ENCODE measurements around the gene F8. TPM values are rescaled to one million over a fixed set of nuclear protein-coding genes. Genes with fewer than 3 reads are reported as not detected.

The F8 gene
- total RNA-seq, 4 donors from 2014 or later: 21.1 to 56.3 (median 36.5) TPM

DNA sequence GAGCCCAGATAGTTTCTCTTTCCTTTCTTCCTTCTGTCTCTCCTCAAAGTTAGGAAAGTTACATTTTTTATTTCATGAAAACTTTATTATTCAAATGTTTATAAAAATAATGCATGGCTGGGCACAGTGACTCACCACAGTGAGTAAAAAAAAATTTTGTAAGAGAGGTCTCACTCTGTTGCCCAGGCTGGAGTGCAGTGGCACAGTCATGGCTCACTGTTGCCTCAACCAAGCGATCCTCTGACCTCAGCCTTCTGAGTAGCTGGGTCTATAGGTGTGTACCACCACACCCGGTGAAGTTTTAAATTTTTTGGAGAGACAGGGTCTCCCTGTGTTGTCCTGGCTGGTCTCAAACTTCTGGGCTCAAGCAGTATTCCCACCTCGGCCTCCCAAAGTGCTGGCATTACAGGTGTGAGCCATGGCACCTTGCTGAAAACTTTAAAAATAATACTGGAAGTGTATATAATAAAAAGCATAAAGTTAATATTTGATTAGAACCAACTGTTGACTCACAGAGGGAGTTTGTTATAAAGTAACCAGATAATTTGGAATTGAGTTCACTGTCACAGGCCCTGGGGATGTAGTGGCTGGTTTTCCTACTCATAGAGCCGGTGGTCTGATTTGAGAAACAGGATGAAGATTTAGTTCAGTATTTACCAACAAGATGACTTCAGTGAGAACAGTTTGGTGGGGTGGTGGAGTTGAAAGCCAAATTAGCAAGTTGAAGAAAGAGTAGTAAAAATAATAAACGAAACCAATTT lies 30.4 kb upstream of the F8 start:
- TF ChIP-seq, protein P1, sequence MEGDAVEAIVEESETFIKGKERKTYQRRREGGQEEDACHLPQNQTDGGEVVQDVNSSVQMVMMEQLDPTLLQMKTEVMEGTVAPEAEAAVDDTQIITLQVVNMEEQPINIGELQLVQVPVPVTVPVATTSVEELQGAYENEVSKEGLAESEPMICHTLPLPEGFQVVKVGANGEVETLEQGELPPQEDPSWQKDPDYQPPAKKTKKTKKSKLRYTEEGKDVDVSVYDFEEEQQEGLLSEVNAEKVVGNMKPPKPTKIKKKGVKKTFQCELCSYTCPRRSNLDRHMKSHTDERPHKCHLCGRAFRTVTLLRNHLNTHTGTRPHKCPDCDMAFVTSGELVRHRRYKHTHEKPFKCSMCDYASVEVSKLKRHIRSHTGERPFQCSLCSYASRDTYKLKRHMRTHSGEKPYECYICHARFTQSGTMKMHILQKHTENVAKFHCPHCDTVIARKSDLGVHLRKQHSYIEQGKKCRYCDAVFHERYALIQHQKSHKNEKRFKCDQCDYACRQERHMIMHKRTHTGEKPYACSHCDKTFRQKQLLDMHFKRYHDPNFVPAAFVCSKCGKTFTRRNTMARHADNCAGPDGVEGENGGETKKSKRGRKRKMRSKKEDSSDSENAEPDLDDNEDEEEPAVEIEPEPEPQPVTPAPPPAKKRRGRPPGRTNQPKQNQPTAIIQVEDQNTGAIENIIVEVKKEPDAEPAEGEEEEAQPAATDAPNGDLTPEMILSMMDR (IDR thresholded peaks at IDR 0.05; ENCODE audit: low read depth): no peak

DNA sequence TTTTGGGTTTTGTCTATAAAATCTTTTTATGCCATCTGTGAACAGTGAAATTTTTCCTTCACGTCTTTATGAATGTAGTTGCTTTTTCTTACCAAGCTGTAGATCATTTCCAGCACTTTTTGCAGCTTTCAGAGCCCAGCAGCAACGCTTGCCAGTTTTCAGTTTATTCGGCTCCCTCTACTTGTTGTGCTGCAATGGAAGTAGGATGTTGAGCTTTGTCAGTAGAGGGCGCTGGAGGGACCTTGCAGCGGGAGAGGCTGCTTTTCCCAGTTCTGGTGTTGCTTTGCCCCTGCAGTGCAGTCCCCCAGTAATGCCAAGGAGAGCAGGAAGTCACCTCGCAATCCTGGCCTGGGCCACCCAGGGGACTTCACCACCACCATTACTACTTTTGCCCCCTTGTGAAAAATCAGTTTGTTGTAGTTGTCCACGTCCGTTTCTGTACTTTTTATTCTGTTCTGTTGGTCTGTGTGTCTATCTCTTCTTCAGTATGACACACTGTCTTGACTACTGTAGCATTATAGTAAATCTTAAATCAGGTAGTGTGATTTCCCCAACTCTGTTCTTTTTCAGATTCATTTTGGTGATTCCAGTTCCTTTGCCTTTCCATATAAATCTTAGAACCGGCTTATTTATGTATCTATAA lies 26.6 kb upstream of the F8 start:
- TF ChIP-seq, protein P1 (IDR thresholded peaks at IDR 0.05; ENCODE audit: low read depth): no peak

DNA sequence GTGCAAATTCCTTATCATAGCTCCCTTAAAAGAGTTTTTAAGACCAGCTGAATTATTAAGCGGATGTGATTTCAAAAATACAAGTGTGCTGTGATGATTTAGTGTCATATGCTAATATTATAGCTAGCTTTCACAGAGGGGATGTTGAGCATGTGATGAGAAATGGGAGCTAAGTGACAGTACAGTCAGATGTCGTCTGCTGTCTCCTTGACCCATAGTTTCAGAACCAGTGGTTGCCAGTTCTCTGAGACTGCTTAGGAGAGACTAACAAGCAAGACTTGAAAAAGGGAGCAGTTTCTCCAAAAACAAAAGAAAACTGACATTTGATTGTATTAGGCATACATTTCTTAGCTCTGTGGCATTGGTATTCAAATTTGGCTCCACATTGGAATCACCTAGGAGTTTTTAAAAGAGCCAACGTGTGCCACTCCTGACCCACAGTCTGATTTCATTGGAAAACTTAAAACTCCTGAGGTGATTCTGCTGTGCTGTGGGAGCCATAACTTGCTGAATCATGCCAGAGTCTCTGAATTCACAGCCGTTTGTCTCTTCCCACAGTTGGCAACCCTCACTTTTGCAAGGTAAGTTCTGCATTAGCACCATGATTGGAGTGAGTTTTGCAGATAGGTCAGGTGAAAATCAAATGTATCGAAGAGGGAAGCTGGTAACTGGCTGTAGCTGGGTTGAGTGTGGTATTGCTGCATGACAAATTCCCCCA lies 24.4 kb upstream of the F8 start:
- TF ChIP-seq, protein P1 (IDR thresholded peaks at IDR 0.05; ENCODE audit: low read depth): no peak

DNA sequence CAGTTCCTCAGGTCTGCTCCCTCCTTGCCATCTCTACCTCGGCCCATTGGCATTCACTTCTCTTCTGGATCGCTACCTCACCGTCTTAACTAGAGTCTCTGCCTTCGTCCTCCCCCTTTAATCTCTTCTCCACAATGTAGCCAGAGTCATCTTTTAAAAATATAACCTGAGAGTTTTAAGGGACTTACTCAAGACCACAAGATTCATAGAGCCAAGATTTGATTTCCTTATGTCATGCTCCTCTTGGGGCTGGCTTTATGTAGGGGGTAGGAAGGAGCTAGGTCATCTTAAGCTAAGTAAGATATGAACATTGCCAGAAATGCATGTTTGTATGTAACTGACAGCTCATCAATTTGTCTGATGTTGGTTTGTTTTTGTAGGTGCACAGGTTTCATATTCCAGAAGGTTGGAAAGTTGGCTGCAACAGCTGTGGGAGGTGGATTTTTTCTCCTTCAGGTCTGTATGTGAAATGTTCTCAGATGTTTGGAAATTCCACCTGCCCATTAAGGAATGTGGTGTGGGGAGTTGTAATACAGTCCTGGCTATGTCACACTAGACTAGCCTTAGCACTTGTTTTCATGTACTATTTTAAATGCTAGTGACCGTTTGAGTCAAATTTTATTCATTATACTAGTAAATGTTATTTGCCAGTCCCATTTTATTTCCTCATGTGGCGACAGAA lies 23.7 kb upstream of the F8 start:
- TF ChIP-seq, protein P1 (IDR thresholded peaks at IDR 0.05; ENCODE audit: low read depth): no peak

DNA sequence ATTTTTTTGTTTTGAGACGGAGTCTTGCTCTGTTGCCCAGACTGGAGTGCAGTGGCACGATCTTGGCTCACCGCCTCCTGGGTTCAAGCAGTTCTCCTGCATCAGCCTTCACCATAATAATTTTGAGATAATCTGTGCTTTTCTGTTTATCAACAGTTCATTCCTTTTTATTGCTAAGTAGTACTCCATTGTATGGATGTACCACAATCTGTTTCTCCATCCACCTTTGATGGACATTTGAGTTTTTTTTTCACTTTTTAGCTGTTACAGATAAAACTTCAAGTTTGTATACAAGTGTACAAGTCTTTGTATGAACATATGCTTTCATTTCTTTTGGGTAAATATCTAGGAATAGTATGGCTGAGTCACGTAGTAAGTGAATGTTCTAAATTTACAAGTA lies 13.2 kb upstream of the F8 start:
- TF ChIP-seq, protein P1 (IDR thresholded peaks at IDR 0.05; ENCODE audit: low read depth): no peak

DNA sequence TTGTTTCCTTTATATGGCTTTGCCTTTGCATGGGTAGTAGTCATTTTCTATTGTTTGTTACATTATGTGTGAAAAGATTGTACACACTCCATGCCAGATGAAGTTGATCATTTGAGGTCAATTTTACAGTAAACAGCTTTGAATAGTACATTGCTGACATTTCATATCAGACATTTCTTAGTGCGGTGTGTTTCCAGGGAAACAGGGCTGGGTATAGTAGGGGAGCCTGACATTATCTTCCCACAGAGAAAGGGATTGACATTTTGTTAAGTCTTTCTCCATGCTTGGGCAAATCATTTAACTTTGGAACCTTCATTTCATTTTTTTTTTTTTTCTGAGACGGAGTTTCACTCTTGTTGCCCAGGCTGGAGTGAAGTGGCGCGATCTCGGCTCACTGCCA lies 9.1 kb upstream of the F8 start:
- TF ChIP-seq, protein P1 (IDR thresholded peaks at IDR 0.05; ENCODE audit: low read depth): no peak
